Measurements from ENCODE around the gene IL2RA. TPM values are rescaled to one million over a fixed set of nuclear protein-coding genes. Genes with fewer than 3 reads are reported as not detected.

The IL2RA gene
- total RNA-seq, 1 experiment from 2014 or later, result not detected

DNA sequence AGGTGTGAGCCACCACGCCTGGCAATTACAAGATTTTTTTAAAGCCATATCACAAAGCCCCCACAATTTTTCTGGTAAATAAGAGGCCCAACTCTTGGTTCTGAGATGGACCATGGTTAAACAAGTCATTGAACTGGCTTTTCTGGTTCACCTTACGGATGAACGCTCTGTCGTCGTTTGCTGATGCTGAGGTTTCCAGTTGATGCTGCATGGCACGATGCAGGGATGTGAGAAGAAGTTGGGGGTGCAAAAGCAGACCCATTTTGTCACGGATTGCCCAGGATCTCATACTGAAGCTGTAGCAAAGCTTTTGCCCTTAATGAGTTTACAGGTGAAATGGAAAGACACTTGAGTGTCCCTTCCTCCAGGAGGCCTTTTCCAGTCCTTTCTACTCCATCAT, 2.0 kb upstream of the IL2RA start:
- H3K4me3 ChIP-seq (ENCODE audit: low read length), result no peak overlapping the region
- intact Hi-C loops (cut with micrococcal nuclease), result no loop called here
- H3K4me2 ChIP-seq (ENCODE audit: low read length), result no peak overlapping the region
- H3K27ac ChIP-seq (ENCODE audit: low read length), result no peak overlapping the region
- H3K4me1 ChIP-seq (ENCODE audit: insufficient read depth, low read length), result no peaks in the 10 kb centered on the region
- no peak overlapping the region for H2AFZ ChIP-seq (ENCODE audit: low read length)
- H3K36me3 ChIP-seq (ENCODE audit: low read depth, low read length), result no peaks in the 10 kb centered on the region
- POLR2A ChIA-PET (ENCODE audit: unreplicated experiment), result no interaction called here
- ATAC-seq, result no peak
- H3K9me2 ChIP-seq (replicated peaks; ENCODE audit: low read length), result no peaks in the 10 kb centered on the region
- no peaks in the 10 kb centered on the region for H3F3A ChIP-seq (ENCODE audit: low read length, unreplicated experiment)
- BruUV-seq (replicated peaks), result no TSS peak
- H3K27me3 ChIP-seq (ENCODE audit: low read length), result peaks cover 4% of the 10 kb centered on the region; the same call in 1 of the 2 replicates
- H3K9ac ChIP-seq (ENCODE audit: low read length), result no peak overlapping the region
- no peaks in the 10 kb centered on the region for H3K79me2 ChIP-seq (ENCODE audit: low read length)
- H3K9me3 ChIP-seq (ENCODE audit: low read length), result no peaks in the 10 kb centered on the region
- no peak for DNase-seq
- no peaks in the 10 kb centered on the region for H4K20me1 ChIP-seq (ENCODE audit: low read length)
- TF ChIP-seq EZH2 (IDR thresholded peaks at IDR 0.05; ENCODE audit: low read length, unreplicated experiment) (no peak), EZH2phosphoT487 (IDR thresholded peaks at IDR 0.05; ENCODE audit: borderline replicate concordance, low read length) (no peak)
- TF ChIP-seq, protein P1, sequence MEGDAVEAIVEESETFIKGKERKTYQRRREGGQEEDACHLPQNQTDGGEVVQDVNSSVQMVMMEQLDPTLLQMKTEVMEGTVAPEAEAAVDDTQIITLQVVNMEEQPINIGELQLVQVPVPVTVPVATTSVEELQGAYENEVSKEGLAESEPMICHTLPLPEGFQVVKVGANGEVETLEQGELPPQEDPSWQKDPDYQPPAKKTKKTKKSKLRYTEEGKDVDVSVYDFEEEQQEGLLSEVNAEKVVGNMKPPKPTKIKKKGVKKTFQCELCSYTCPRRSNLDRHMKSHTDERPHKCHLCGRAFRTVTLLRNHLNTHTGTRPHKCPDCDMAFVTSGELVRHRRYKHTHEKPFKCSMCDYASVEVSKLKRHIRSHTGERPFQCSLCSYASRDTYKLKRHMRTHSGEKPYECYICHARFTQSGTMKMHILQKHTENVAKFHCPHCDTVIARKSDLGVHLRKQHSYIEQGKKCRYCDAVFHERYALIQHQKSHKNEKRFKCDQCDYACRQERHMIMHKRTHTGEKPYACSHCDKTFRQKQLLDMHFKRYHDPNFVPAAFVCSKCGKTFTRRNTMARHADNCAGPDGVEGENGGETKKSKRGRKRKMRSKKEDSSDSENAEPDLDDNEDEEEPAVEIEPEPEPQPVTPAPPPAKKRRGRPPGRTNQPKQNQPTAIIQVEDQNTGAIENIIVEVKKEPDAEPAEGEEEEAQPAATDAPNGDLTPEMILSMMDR (conservative IDR thresholded peaks at IDR 0.05; ENCODE audit: low read depth, low read length), result no peak
- CTCF ChIA-PET, result no interaction called here

GRCh38 chr10:6061056-6061455, 1.1 kb downstream of the IL2RA start:
- ATAC-seq (no peak), DNase-seq (no peak)
- no peaks in the 10 kb centered on the region for H3K9me3 ChIP-seq (ENCODE audit: low read length)
- ChIA-PET CTCF (no interaction called here), POLR2A (ENCODE audit: unreplicated experiment) (no interaction called here)
- no peak overlapping the region for H2AFZ ChIP-seq (ENCODE audit: low read length)
- H3K4me3 ChIP-seq (ENCODE audit: low read length), result no peak overlapping the region
- no peaks in the 10 kb centered on the region for H4K20me1 ChIP-seq (ENCODE audit: low read length)
- TF ChIP-seq EZH2 (IDR thresholded peaks at IDR 0.05; ENCODE audit: low read length, unreplicated experiment) (no peak), EZH2phosphoT487 (IDR thresholded peaks at IDR 0.05; ENCODE audit: borderline replicate concordance, low read length) (no peak)
- TF ChIP-seq, protein P1 (conservative IDR thresholded peaks at IDR 0.05; ENCODE audit: low read depth, low read length), result no peak
- no peaks in the 10 kb centered on the region for H3K9me2 ChIP-seq (replicated peaks; ENCODE audit: low read length)
- no TSS peak for BruUV-seq (replicated peaks)
- no peaks in the 10 kb centered on the region for H3K4me1 ChIP-seq (ENCODE audit: insufficient read depth, low read length)
- H3K9ac ChIP-seq (ENCODE audit: low read length), result no peak overlapping the region
- no peaks in the 10 kb centered on the region for H3F3A ChIP-seq (ENCODE audit: low read length, unreplicated experiment)
- no peaks in the 10 kb centered on the region for H3K79me2 ChIP-seq (ENCODE audit: low read length)
- no peaks in the 10 kb centered on the region for H3K27me3 ChIP-seq (ENCODE audit: low read length)
- intact Hi-C loops (cut with micrococcal nuclease), result no loop called here
- H3K4me2 ChIP-seq (ENCODE audit: low read length), result no peak overlapping the region
- H3K36me3 ChIP-seq (ENCODE audit: low read depth, low read length), result no peaks in the 10 kb centered on the region
- H3K27ac ChIP-seq (ENCODE audit: low read length), result no peak overlapping the region

GRCh38 chr10:6059506-6059905, 2.7 kb downstream of the IL2RA start:
- no peaks in the 10 kb centered on the region for H3K4me1 ChIP-seq (ENCODE audit: insufficient read depth, low read length)
- H3K4me3 ChIP-seq (ENCODE audit: low read length), result no peak overlapping the region
- H3K36me3 ChIP-seq (ENCODE audit: low read depth, low read length), result no peaks in the 10 kb centered on the region
- POLR2A ChIA-PET (ENCODE audit: unreplicated experiment), result no interaction called here
- CTCF ChIA-PET, result interaction anchor here (0.7 kb wide), 1 partner anchor 16 kb away, joined by 3 read pairs; no protein-coding TSS in a partner anchor
- H4K20me1 ChIP-seq (ENCODE audit: low read length), result no peaks in the 10 kb centered on the region
- intact Hi-C loops (cut with micrococcal nuclease), result no loop called here
- DNase-seq, result no peak
- no peak overlapping the region for H3K4me2 ChIP-seq (ENCODE audit: low read length)
- ATAC-seq, result no peak
- BruUV-seq (replicated peaks), result no TSS peak
- H3K79me2 ChIP-seq (ENCODE audit: low read length), result no peaks in the 10 kb centered on the region
- no peaks in the 10 kb centered on the region for H3F3A ChIP-seq (ENCODE audit: low read length, unreplicated experiment)
- no peak overlapping the region for H2AFZ ChIP-seq (ENCODE audit: low read length)
- TF ChIP-seq, protein P1 (conservative IDR thresholded peaks at IDR 0.05; ENCODE audit: low read depth, low read length), result no peak
- no peak for TF ChIP-seq EZH2phosphoT487 (IDR thresholded peaks at IDR 0.05; ENCODE audit: borderline replicate concordance, low read length)
- no peak for TF ChIP-seq EZH2 (IDR thresholded peaks at IDR 0.05; ENCODE audit: low read length, unreplicated experiment)
- no peak overlapping the region for H3K27ac ChIP-seq (ENCODE audit: low read length)
- H3K9ac ChIP-seq (ENCODE audit: low read length), result no peak overlapping the region
- H3K27me3 ChIP-seq (ENCODE audit: low read length), result no peaks in the 10 kb centered on the region
- no peaks in the 10 kb centered on the region for H3K9me3 ChIP-seq (ENCODE audit: low read length)
- H3K9me2 ChIP-seq (replicated peaks; ENCODE audit: low read length), result no peaks in the 10 kb centered on the region

Measured in PC-3 (cell line).